Measurements from ENCODE around the gene RHEX. TPM values are rescaled to one million over a fixed set of nuclear protein-coding genes. Genes with fewer than 3 reads are reported as not detected.

Gene RHEX
- total RNA-seq, 1 experiment from 2014 or later: not detected

DNA sequence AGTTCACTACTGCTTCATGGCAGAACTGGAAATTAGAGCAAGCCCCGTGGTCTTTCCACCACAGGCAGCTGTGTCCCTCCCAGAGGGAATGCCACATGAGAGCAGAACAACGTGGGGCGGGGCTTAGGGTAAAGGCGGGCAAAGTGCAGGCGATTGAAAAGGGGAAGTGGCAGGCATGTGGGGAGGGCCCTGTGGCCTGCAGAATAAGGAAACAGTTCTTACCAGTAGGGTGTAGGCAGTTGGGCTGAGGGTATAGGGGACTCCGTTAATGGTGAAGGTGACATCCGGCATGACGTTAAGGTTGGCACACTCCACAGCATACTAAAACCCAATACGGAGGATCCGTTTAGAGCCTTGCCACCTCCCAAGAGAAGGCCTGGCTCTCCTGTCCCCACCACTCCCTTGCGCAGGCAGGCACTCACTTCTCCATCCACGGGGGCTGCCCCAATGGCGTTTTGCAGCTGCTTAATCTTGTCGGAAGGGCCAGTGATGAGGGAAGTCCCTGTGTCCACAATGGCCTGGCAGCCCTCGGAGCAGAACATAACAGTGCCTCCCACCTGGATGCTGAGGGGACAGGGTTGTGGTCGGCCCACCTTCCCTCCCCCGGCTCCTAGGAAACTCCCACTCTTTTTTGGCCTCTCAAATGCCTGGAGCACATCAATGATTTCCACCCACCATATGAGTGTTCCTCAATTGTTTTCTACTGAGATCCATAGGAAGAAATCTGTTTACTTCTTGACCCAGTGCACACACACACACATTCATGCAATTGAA is 40.7 kb upstream of the RHEX start:
- no peaks in the 10 kb centered on the region for H3K79me2 ChIP-seq (ENCODE audit: low read length)
- H3K9me3 ChIP-seq (ENCODE audit: low read length): no peaks in the 10 kb centered on the region
- H3K27ac ChIP-seq (ENCODE audit: low read length): no peak overlapping the region
- H3K4me3 ChIP-seq (ENCODE audit: low read length): no peak overlapping the region
- peak; percentile 92 for DNase-seq
- H3K4me2 ChIP-seq (ENCODE audit: low read depth, low read length, poor library complexity, severe bottlenecking): peak overlapping the region; percentile 3
- no peaks in the 10 kb centered on the region for H3K27me3 ChIP-seq (ENCODE audit: low read length)
- H3K9me2 ChIP-seq (replicated peaks; ENCODE audit: insufficient read depth, low read length): no peaks in the 10 kb centered on the region
- peak overlapping the region; percentile 87 for H2AFZ ChIP-seq (ENCODE audit: low read length)
- H4K20me1 ChIP-seq (ENCODE audit: insufficient read depth, low read depth, low read length): no peaks in the 10 kb centered on the region
- no peaks in the 10 kb centered on the region for H3K36me3 ChIP-seq (ENCODE audit: insufficient read depth, low read length)
- peaks cover 10% of the 10 kb centered on the region for H3K4me1 ChIP-seq (ENCODE audit: low read length)
- no peak overlapping the region for H3K9ac ChIP-seq (ENCODE audit: low read length)

DNA sequence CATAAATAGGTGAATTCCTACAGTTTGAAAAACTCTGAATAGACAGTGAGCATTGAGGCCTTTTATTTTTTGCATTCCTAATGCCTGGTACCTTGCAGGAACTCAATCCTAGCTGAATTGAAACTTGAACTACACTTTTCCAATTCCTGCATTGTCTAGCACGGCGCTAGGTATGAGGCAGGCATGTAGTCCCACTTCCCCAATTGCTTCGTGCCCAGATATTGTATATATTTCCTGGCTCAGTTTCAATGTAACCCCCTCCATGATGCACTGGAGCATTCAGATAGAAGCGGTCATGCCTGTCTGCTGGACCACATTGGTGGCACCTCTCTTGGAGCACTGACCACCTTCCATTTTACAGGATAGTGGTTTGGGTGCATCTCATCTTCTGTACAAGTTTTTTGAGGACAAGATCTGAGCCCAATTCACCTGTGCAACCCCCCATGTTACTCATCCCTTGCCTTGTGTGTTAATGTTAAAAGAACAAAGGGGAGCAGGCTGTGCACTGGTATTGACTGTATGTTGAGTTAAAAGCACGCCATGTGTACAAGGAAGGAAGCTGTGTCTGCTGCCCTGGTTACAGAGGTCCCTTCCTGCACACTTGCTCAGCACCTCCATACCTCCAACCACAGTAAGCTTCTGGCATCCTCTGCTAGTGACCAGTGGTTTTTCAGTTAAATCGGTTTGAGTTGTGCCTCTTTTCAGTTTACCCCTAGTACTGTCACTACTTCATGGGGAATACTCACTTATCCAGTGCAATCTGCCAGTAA is 39.8 kb upstream of the RHEX start:
- Histone ChIP-seq H3K27me3 (ENCODE audit: low read length) (no peaks in the 10 kb centered on the region), H3K4me1 (ENCODE audit: low read length) (peaks cover 10% of the 10 kb centered on the region), H3K9me3 (ENCODE audit: low read length) (no peaks in the 10 kb centered on the region), H3K36me3 (ENCODE audit: insufficient read depth, low read length) (no peaks in the 10 kb centered on the region), H3K9ac (ENCODE audit: low read length) (no peak overlapping the region), H3K4me3 (ENCODE audit: low read length) (no peak overlapping the region), H3K27ac (ENCODE audit: low read length) (no peak overlapping the region), H3K4me2 (ENCODE audit: low read depth, low read length, poor library complexity, severe bottlenecking) (no peak overlapping the region), H3K79me2 (ENCODE audit: low read length) (no peaks in the 10 kb centered on the region), H4K20me1 (ENCODE audit: insufficient read depth, low read depth, low read length) (no peaks in the 10 kb centered on the region), H3K9me2 (replicated peaks; ENCODE audit: insufficient read depth, low read length) (no peaks in the 10 kb centered on the region), H2AFZ (ENCODE audit: low read length) (no peak overlapping the region)
- DNase-seq: no peak

DNA sequence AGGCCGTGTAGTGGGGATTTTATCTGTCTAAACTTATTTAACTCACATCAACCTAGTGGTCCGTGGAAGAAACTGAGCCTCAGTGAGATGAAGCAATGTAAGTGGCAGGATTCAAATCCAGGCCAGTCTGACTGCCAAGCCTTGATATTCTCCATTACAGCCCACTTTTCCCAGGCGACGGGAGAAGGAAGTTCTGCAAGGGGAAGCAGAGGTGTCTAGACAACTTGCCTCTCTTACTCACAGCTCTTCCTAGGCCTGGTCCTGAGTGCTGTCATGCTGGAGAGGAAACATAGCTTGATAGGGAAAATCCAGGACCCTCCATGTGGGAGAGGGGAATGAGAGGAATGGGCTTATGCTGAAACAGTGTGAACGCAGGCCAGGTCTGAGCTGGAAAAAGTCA is 38.4 kb upstream of the RHEX start:
- no peak overlapping the region for H3K4me2 ChIP-seq (ENCODE audit: low read depth, low read length, poor library complexity, severe bottlenecking)
- no peaks in the 10 kb centered on the region for H3K27me3 ChIP-seq (ENCODE audit: low read length)
- no peaks in the 10 kb centered on the region for H4K20me1 ChIP-seq (ENCODE audit: insufficient read depth, low read depth, low read length)
- no peak for DNase-seq
- H3K4me3 ChIP-seq (ENCODE audit: low read length): no peak overlapping the region
- no peaks in the 10 kb centered on the region for H3K9me3 ChIP-seq (ENCODE audit: low read length)
- H3K36me3 ChIP-seq (ENCODE audit: insufficient read depth, low read length): no peaks in the 10 kb centered on the region
- H2AFZ ChIP-seq (ENCODE audit: low read length): no peak overlapping the region
- peaks cover 10% of the 10 kb centered on the region for H3K4me1 ChIP-seq (ENCODE audit: low read length)
- H3K9ac ChIP-seq (ENCODE audit: low read length): no peak overlapping the region
- no peak overlapping the region for H3K27ac ChIP-seq (ENCODE audit: low read length)
- no peaks in the 10 kb centered on the region for H3K9me2 ChIP-seq (replicated peaks; ENCODE audit: insufficient read depth, low read length)
- no peaks in the 10 kb centered on the region for H3K79me2 ChIP-seq (ENCODE audit: low read length)

DNA sequence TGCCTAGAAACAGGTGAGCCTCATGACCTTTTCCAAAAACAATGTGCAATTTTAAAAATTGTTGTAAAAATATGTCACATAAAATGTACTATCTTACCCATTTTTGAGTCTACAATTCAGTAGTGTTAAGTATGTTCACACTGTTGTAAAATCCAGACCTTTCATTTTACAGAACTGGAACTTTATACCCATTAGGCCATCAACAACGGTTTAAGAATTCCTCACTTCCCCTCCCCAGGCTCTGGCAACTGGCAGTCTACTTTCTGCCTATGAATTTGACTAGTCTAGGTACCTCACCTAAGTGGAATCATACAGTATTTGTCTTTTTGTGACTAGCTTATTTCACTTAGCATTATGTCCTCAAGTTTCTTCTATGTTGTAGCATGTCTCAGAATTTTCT is 37.9 kb upstream of the RHEX start:
- no peak for DNase-seq
- Histone ChIP-seq H3K4me1 (ENCODE audit: low read length) (peaks cover 10% of the 10 kb centered on the region), H3K27ac (ENCODE audit: low read length) (no peak overlapping the region)

DNA sequence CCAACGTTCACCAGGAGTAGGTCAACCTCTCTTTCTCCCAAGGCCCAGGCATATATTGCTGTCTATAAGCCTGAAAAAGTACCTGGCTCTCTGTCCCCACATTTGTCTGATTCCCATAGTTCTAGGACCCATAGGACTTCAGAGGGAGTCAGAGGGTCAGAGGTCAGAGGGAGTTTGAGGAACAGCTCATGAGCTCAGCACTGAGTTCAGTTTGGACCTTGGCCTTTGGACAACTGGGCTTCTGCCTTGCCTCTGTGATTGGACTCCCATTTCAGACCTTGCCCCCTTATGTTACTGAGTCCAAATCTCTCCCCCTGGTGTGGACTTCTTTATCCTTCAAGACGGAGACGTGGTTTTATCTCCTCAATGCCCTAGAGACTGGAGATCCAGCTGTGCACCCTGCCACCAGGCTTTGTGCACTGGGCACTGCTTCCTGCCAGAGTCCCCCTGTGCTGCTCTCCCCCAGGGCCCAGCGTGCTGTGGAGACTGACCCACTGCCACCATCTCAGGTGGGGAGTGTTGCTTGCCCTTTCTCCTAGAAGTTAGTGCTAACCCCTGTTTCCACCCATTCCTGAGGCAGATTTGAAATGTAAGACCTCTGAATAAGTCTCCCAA is 32.5 kb upstream of the RHEX start:
- Histone ChIP-seq H3K4me1 (ENCODE audit: low read length) (no peaks in the 10 kb centered on the region), H2AFZ (ENCODE audit: low read length) (no peak overlapping the region), H3K27ac (ENCODE audit: low read length) (no peak overlapping the region), H3K4me3 (ENCODE audit: low read length) (no peak overlapping the region), H4K20me1 (ENCODE audit: insufficient read depth, low read depth, low read length) (no peaks in the 10 kb centered on the region), H3K4me2 (ENCODE audit: low read depth, low read length, poor library complexity, severe bottlenecking) (no peak overlapping the region), H3K27me3 (ENCODE audit: low read length) (no peaks in the 10 kb centered on the region; the same call in 1 of the 2 replicates), H3K36me3 (ENCODE audit: insufficient read depth, low read length) (no peaks in the 10 kb centered on the region), H3K9me3 (ENCODE audit: low read length) (no peaks in the 10 kb centered on the region), H3K79me2 (ENCODE audit: low read length) (no peaks in the 10 kb centered on the region), H3K9me2 (replicated peaks; ENCODE audit: insufficient read depth, low read length) (no peaks in the 10 kb centered on the region), H3K9ac (ENCODE audit: low read length) (no peak overlapping the region)
- DNase-seq: no peak

More for the DNA sequence above, 37.9 kb upstream of the RHEX start:
- no peak overlapping the region for H3K4me2 ChIP-seq (ENCODE audit: low read depth, low read length, poor library complexity, severe bottlenecking)
- H2AFZ ChIP-seq (ENCODE audit: low read length): no peak overlapping the region
- H3K27me3 ChIP-seq (ENCODE audit: low read length): no peaks in the 10 kb centered on the region
- H3K9me3 ChIP-seq (ENCODE audit: low read length): no peaks in the 10 kb centered on the region
- H3K79me2 ChIP-seq (ENCODE audit: low read length): no peaks in the 10 kb centered on the region
- no peaks in the 10 kb centered on the region for H3K9me2 ChIP-seq (replicated peaks; ENCODE audit: insufficient read depth, low read length)
- H3K36me3 ChIP-seq (ENCODE audit: insufficient read depth, low read length): no peaks in the 10 kb centered on the region
- H3K4me3 ChIP-seq (ENCODE audit: low read length): no peak overlapping the region
- H4K20me1 ChIP-seq (ENCODE audit: insufficient read depth, low read depth, low read length): no peaks in the 10 kb centered on the region
- H3K9ac ChIP-seq (ENCODE audit: low read length): no peak overlapping the region

DNA sequence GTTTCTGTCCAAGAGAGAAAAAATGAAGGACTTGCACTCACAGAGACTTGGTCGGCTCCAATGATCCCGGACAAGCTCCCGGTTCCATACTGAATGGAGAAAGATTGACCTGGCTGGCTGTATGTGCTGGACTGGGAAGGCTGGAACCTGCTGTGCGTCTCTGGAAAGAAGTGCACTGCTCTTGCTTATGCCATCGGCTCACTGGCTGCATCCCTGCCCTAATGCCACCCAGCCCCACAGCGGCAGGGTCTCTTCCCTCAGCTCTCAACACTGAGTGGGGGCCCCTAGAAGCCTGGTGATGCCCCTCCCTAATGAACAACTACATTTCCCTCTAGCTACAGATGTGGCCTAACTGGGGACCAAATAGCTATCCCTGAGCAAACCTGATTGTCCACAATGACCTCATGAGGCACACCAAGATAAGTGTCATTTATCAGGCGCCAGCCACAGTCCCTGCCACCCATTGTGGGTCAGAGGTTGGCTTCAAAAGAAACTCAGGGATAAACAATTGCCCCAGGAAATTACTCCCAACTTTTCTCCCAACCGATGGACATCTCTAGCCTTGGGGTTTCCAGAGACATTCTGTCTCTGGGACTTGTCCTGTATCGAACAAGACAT is 31.9 kb upstream of the RHEX start:
- no peaks in the 10 kb centered on the region for H4K20me1 ChIP-seq (ENCODE audit: insufficient read depth, low read depth, low read length)
- H3K79me2 ChIP-seq (ENCODE audit: low read length): no peaks in the 10 kb centered on the region
- no peak overlapping the region for H3K4me2 ChIP-seq (ENCODE audit: low read depth, low read length, poor library complexity, severe bottlenecking)
- H3K4me1 ChIP-seq (ENCODE audit: low read length): no peaks in the 10 kb centered on the region
- no peak overlapping the region for H2AFZ ChIP-seq (ENCODE audit: low read length)
- H3K27me3 ChIP-seq (ENCODE audit: low read length): no peaks in the 10 kb centered on the region; the same call in 1 of the 2 replicates
- H3K9ac ChIP-seq (ENCODE audit: low read length): no peak overlapping the region
- no peaks in the 10 kb centered on the region for H3K9me3 ChIP-seq (ENCODE audit: low read length)
- no peak for DNase-seq
- H3K27ac ChIP-seq (ENCODE audit: low read length): no peak overlapping the region
- H3K4me3 ChIP-seq (ENCODE audit: low read length): no peak overlapping the region
- H3K36me3 ChIP-seq (ENCODE audit: insufficient read depth, low read length): no peaks in the 10 kb centered on the region
- H3K9me2 ChIP-seq (replicated peaks; ENCODE audit: insufficient read depth, low read length): no peaks in the 10 kb centered on the region

DNA sequence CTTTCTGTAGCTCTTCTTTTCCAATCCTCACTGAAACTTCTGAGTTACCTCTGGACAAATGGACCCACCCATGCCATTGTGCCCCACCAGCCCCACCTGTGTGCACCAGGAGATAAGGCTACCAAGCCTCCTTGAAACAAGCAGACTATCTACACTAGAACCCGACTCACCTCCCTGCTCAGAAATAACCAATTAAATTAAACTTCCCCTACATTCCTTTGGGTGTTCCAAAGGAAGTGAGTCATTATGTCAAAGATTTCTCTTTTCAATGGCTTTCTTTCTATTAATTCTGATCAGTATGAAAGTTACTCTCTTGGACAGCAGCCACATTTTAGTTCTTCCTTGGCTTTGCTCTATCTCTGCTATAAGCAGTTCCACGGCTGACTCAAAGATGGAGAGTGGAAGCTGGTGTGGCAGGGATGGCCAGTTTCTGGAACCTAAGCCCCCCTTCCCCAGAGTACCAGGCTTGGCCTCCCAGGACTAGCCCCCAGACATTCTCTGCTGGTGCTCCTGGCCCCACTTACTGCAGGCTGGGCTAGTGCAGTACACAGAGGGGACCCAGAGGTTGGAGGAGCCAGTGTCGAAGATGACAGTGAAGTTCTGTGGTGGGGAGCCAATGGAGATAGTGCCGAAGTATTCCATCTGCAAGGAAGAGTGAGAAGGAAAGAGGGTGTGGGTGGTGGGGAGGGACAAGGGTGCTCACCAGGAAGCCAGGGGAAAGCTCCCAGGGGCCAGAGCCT is 31.2 kb upstream of the RHEX start:
- Histone ChIP-seq H4K20me1 (ENCODE audit: insufficient read depth, low read depth, low read length) (no peaks in the 10 kb centered on the region), H3K9ac (ENCODE audit: low read length) (no peak overlapping the region), H3K9me2 (replicated peaks; ENCODE audit: insufficient read depth, low read length) (no peaks in the 10 kb centered on the region), H3K4me1 (ENCODE audit: low read length) (no peaks in the 10 kb centered on the region), H3K9me3 (ENCODE audit: low read length) (no peaks in the 10 kb centered on the region), H3K4me2 (ENCODE audit: low read depth, low read length, poor library complexity, severe bottlenecking) (no peak overlapping the region), H3K36me3 (ENCODE audit: insufficient read depth, low read length) (no peaks in the 10 kb centered on the region), H3K27me3 (ENCODE audit: low read length) (no peaks in the 10 kb centered on the region; the same call in 1 of the 2 replicates), H3K79me2 (ENCODE audit: low read length) (no peaks in the 10 kb centered on the region), H3K4me3 (ENCODE audit: low read length) (no peak overlapping the region), H3K27ac (ENCODE audit: low read length) (no peak overlapping the region), H2AFZ (ENCODE audit: low read length) (no peak overlapping the region)
- DNase-seq: no peak

All from Karpas-422 (cell line).